Ecto neural progenitor cell (in vitro differentiated cells): ENCODE results near the gene CSNK1A1.
"Not testable (repeated sequence)": the region's sequence is repeated elsewhere in the genome, so short reads cannot be mapped to it uniquely, and the experiment has no call there.

Source experiments
- DNase-seq: peaks from one replicate; pipeline ENCODE4 v3.0.0-alpha.2; 2018; ENCODE audit warnings: low spot score

CSNK1A1 gene

GRCh38 chr5:149489605-149490037 lies 61.6 kb downstream of the CSNK1A1 start:
- no peak for DNase-seq

- no peak for DNase-seq
Observed at GRCh38 chr5:149488645-149489306, 62.5 kb downstream of the CSNK1A1 start.

GRCh38 chr5:149487672-149488071 lies 63.6 kb downstream of the CSNK1A1 start:
- no peak for DNase-seq

DNA sequence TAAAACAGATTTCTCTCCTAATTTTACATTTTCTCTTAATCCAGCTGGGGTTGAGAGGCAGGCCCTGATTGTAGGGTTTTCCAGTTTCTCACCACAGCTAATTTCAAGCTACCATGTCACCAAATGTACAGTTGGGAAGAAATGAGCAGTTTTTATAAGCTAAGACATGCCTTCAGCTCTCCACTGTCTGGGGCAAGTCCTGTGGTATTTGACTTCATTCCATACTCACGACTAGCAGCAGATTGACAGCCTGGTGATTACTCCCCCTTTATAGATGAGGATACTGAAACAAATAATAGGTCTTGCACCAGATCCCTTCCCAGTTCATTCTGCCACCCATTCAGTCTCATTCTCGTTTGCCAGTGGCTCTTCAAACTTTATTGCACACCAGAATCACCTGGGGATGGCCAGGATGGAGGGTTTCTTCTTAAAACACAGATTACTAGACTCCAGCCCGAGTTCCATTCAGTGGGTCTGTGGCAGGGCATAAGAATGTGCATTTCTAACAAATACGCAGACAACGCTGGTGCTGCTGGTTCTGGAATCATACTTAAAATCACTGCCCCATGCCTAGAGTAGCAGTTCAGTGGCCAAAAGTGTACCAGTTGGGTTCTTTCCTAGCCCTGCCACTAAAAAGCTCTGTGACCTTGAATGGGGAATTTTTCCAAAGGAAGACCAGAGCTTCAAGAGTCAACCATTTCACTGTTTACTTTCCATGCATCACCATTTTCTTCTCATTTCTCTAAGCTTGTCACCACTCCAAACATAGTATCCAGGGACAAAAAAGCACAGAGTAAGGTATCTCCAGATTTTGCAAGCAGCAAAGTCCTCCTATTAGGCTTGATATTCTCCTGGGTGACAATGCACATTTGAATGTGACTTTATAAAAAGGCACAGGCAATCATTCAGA lies 64.3 kb downstream of the CSNK1A1 start:
- no peak for DNase-seq

- DNase-seq: no peak
Observed at GRCh38 chr5:149485655-149486615, 65.3 kb downstream of the CSNK1A1 start.

DNA sequence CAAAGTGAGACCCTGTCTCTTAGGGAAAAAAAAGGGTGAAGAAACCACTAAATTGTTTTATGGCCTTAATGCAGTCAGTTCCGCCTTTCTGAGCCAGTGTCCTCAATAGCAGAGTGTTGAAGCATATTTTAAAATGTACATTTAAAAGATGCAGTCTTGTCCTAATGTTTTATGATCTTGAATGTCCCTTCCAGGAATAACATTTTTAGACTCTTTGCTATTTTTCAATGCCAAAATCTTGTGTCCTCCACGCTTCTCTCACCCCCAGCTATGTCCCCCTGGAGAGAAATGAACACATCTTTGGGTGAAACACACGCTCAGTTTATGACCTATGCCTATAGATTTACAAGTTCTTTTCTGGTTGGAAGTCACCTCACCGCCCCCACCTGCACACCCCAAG lies 69.8 kb downstream of the CSNK1A1 start:
- DNase-seq: no peak

GRCh38 chr5:149478761-149479160 lies 72.5 kb downstream of the CSNK1A1 start:
- DNase-seq: no peak

DNA sequence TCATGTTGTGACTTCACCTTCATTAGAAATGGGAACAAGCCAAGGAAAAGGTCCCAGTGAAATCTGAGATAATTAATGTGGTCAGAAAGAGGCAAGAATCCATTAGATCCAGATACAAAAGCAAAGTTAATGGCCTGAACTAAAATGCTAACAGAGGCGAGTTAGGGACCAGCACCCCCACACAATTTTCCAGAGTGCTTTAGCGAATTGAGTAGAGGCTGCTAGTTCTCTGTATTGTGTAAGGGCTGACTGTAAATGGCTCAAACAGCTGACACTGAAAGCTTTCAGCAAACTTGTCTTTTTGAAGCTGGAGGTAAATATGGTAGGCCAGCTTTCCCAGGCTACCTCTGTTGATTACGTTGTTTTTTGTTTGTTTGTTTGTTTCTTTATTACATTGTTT lies 75.5 kb downstream of the CSNK1A1 start:
- no peak for DNase-seq

DNA sequence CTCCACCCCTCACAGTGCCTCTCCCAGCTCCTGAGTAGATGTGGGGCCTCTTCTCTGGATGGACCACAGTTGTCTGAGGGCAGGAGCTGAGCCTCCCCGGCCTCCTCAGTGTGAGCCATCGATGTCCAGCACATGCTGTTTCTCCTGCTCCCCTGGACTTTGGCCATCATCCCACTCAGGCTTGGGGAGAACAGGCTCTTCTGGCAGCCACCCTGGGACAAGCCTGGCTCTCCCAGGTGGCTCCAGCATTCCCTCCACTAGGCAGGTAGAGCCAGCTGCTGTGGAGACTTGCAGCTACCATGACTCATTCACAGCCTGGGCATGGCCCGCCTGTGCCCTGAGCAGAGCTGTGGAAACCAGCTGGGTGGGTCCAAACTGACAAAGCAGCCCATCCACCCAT lies 77.0 kb downstream of the CSNK1A1 start:
- DNase-seq: no peak

DNA sequence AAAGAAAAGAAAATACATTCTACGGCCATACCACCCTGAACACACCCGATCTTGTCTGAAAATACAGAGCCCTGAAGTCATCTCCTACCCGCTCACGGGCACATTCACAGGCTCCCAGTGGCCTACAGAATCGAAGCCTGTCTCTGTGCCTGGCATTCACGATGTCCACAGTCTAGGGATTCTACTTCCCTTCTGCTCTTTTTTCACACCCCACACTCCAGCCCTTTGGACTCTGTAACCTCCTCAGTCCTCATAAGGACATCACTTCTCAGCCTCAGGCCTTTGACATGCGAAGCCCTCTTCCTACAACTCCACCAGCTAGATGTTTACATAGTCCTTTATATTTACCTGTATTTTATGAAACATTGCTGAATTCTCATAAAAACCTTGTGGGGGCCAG lies 77.8 kb downstream of the CSNK1A1 start:
- no peak for DNase-seq

DNA sequence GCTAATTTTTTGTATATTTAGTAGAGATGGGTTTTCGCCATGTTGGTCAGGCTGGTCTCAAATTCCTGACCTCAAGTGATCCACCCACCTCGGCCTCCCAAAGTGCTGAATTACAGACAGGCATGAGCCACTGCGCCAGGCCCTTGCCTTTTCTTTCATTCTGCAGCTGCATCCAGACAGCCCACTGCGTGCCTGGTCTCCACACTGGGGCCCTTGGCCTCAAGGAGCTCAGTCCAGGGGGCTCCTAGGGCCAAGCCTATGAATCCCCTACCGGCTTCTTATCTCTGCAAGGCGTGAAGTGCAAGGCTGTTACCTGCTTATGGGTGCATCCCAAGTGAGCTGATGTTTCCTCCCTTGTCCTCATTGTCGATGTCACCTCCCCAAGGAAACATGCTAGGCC lies 78.8 kb downstream of the CSNK1A1 start:
- no peak for DNase-seq

DNA sequence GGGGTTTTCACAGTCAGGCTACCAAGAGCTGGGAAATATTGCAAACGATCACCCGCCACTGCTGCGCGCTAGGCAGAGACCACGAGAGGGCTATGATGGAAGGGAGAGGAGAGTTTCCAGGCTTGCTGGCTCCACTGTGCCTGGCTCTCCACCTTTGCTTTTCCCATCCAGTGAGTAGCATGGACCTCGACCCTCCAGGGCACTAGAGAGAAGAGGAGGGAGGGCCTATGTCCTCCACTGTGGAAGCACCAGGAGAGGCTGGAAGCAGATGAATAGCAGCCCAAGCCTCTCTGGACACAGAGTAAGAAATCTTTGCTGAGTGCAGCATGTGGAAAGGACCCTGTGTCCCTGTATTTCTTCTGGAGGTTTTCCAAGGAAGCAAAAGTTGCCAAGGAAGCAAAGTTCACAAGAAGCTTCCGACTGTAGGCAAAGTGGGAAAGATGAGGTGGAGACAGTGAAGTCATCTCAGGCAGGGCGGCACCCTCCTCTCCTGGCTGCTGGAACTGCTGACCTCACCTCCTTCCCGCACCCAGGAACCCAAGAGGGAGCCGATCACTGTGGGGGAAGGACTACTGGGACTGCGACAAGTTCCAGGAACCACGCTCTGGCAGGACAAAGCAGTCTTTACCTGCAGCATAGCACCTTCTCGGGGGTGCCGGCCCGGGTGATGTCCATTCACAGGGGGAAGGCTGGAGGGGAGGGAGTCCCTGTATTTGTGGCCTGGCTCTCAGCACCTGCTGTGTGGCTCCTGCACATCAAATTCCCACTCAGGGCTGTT lies 79.6 kb downstream of the CSNK1A1 start:
- no peak for DNase-seq

DNA sequence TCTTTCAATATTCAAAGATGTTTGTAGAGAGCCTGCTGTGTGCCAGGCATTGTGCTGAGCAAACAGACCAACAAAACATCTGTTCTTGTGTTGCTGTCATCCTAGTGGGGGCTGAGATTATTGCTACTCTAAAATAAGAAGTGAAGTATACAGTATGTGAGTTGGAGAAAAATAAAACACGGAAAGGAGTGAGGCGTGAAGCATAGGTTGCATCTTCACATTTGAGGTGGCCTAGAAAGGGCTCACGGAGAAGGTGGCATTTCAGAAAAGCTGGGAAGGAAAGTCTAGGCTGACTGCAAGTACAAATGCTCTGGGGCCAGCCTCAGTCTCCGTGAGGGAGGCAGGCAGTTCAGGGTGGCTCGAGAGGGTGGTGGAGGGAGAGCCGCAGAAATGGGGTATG lies 80.3 kb downstream of the CSNK1A1 start:
- no peak for DNase-seq

DNA sequence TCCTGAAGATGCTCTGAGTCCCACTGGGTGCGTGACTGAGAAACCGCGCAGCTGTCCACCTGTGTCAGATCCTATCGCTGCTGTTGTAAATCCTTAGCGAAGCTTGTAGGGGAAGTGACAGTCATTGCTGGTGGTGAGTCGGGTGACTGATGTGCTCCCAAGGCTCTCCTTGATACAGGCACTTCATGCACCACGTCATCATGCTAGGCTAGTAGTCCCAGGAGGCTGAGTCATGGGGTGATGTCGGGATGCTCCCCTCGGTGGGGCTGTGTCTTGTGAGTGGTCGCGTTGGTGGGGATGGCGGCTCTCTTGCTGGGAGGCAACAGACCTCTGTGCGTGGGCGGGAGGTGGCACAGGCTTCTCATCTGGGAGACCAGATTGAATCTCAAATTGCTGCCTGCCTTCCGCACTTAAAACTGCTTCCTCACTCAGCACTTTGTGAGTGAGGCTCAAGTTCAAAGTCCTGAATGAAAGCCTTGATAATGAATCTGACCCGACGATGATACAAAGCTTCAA lies 84.7 kb downstream of the CSNK1A1 start:
- DNase-seq: no peak

GRCh38 chr5:149464796-149465489 lies 86.3 kb downstream of the CSNK1A1 start:
- no peak for DNase-seq

- not testable (repeated sequence) for DNase-seq
Observed at GRCh38 chr5:149461907-149462306, 89.3 kb downstream of the CSNK1A1 start.

GRCh38 chr5:149459891-149460290 lies 91.3 kb downstream of the CSNK1A1 start:
- no peak for DNase-seq

- DNase-seq: no peak
Observed at GRCh38 chr5:149457393-149457763, 93.9 kb downstream of the CSNK1A1 start.

- DNase-seq: no peak
Observed at GRCh38 chr5:149456597-149457392, 94.4 kb downstream of the CSNK1A1 start.

GRCh38 chr5:149455889-149456409 lies 95.3 kb downstream of the CSNK1A1 start:
- DNase-seq: no peak
